HG02763 (cell line): ENCODE measurements around the gene LRRK2.
"Not testable (repeated sequence)": the region's sequence is repeated elsewhere in the genome, so short reads cannot be mapped to it uniquely, and the experiment has no call there.

ENCODE experiments used
- ATAC-seq: cut with Tn5 transposase; IDR thresholded peaks from one replicate; pipeline ENCODE4 v1.9.1; 2021; ENCODE audit warnings: mild to moderate bottlenecking, moderate library complexity; ENCODE audit not compliant: unreplicated experiment

LRRK2 gene

DNA sequence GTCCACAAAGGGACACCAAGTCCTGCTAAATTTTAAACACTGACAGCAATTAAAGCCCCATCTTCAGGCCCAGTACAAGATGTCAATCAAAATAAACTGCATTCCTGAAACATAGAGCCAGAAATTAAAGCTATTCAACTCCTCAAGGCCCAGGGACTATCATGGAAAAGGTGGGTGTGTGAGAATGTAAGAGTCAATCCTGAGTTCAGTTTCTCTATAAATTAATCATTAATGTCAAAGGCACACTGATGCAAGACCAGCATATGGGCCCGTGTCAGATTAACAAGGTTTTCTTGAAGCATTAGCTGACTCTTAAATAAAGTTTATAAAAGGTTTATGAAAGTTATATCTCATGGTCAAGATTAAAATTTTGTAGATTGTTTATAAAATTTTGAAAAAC, 13.6 kb upstream of the LRRK2 start:
- ATAC-seq = not testable (repeated sequence)

- ATAC-seq = no peak
Measured at GRCh38 chr12:40212566-40212965, 12.2 kb upstream of the LRRK2 start.

DNA sequence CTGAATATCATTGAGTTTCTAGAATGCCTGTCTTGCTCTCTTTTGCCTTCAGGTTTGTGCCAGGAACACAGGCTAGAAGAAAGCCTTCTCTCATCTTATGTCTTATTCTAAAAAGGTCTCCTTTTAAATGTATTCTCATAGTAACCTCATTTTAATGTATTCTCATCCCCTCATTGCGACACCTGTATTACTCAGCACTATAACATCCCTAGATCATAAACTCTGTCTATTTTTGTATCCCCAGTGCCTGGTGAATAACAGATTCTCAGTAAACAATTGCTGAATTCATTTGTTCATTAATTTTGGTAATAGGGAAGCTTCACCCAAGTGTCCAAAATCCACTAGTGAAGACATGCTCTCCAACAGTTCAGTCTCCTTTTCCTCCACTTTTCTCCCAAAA, 8.8 kb upstream of the LRRK2 start:
- ATAC-seq = no peak

DNA sequence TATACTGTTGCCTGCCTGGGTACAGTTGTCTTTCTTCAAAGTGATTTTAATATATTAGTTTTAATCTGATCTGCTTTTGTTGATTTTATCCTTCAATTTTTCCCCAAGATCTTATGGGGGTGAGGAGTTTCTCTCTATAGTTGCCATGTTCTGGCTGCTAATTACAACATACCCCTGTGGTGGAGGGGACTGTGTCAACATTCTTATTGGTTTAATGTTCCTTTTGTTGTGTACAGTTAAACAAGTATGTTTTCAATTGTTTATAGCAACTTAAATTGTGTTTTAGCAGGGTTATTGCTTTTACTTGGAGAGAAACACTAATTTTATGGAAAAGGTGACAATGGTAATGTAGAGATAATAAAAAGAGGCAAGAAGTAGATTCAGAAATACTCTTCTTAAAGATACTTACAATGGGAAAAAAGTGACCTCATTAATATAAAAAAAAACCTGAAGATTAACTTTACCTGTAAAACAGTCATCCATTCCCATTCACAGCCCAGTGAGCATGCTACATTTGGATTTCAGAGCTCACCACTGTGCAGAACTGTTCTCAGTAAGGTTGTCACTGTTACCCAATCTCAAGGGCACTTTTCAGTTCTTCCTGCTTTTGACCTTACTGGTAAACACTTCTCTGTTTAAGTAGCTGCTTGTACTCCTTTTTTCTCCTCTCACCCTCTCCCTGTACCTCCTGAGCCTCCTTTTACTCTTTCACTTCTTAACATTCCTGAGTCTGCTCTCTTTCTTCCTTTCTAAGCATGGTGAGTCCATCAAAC, 8.1 kb upstream of the LRRK2 start:
- no peak for ATAC-seq

DNA sequence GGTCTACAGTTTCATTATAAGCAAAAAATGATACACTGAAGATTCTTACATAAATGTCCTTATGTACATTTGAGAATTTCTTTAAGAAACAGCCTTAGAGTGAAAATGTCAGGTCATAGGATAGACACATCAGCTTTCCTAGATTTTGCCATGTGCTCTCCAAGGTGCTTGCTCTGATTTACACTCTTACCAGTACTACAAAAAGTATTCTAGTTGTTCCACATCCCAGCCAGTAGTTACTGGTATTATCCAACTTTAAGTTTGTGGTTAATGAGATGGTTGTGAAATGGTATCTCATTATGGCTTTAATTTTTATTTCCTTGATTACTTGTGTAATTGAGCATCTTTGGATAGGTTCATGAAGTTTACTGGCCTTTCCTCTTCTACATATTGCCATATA, 5.0 kb upstream of the LRRK2 start:
- ATAC-seq = no peak

GRCh38 chr12:40222247-40222646, 2.5 kb upstream of the LRRK2 start:
- ATAC-seq = no peak

- no peak for ATAC-seq
Measured at GRCh38 chr12:40223646-40224045, 1.2 kb upstream of the LRRK2 start.

GRCh38 chr12:40225337-40225983, 663 bp downstream of the LRRK2 start:
- ATAC-seq = no peak

DNA sequence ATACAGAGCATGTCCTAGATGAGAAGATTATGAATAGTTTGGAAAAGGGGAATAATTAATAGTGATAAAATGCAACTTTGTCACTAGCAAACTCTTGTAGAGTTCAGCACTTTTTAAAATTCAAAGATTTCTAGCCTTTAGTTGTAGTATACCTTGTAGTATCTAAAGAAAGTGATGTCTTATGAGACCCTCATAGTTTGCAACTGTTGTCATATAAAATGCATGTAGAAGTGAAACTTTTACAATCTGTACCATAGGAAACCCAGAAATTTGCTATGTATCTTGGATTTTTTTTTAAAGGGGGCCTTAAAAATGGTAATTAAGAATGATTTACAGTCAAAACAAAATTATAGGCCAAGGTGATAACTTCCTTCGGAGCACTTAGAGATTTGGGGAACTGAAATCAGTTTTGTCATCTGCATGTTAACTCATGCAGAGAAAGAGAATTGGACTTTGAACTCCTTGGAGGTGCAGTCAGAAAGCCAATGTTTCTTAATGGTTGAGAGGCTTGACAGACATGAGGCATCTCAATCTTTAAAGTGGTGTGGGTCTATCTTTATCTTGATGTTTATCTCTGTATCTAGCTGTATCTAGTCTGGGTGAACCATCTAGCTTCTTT, 1.3 kb downstream of the LRRK2 start:
- peak; percentile 44 for ATAC-seq

DNA sequence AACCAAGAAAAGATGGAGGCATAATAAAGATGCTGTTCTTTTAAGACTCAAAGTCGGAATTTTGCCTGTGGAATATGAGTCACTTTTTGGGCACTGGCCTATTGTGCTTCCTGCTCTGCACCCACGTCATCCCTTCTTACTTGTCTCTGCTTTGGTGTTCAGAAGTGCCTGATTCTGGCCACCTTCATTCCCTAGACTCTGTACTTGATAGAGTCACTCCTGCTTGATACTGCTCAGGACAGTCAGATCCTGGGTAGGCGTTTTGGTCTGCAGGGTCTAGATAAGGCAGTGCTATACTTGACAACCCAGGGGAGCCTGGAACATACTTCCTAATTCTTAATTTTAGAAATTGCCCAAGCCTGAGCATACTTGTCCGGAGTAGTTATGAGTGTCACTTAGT, 1.9 kb downstream of the LRRK2 start:
- ATAC-seq = peak; percentile 20

DNA sequence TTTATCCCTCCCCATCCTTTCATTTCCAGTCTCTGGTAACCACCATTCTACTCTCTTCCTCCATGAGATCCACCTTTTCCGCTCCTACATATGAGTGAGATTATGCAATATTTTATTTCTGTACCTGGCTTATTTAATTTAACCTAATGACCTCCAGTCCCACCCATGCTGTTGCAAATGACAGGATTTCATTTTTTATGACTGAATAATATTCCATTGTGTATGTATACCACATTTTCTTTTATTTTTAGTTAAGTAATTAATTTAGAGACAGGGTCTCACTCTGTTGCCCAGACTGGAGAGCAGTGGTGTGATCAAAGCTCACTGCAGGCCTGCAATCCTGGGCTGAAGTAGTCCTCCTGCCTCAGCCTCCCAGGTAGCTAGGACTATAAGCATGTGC, 2.6 kb downstream of the LRRK2 start:
- ATAC-seq = no peak

- ATAC-seq = no peak
Measured at GRCh38 chr12:40228727-40229126, 3.9 kb downstream of the LRRK2 start.

DNA sequence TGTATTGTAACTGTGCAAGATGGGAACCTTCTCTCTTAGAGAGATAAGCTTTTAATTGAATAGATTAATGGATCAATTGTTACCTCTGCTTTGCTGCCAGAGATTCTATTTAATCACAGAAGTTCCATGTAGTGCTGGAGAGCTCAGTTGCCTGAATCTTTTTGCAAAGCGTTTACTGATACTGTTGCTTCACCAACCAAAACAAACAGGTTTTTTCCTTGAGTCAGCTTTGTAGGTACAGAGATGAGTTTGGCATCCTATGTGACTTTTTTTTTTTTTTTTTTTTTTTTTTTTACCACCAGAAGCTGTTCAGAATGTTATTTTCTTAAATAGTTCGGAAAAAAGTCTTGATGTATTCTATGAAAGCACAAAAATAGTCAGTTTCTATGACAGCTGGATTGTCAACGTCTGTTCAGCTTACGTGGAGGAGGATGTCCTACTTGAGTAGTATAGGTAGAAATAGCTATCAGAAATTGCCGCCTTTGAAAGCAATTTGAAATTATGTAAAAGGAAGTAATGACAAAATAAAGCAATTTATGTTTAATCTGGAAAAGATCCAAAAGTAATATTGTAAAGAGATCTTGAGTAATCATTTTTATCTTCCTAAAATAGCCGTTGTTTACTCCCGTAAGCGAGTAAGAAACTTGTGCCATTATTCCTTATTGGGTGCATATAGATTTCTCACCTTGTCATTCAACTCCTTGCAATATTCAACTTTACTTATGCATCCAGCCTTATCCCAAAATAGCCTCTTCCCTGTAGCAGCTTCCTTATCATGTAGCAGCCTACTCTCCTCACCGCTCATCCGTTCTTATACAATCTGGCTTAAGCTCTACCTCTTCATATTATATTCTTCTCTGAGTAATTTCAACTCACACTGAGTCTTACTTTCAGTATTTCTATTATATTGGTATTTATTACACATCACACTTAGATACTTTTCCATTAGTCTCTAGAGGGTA, 5.2 kb downstream of the LRRK2 start:
- no peak for ATAC-seq

DNA sequence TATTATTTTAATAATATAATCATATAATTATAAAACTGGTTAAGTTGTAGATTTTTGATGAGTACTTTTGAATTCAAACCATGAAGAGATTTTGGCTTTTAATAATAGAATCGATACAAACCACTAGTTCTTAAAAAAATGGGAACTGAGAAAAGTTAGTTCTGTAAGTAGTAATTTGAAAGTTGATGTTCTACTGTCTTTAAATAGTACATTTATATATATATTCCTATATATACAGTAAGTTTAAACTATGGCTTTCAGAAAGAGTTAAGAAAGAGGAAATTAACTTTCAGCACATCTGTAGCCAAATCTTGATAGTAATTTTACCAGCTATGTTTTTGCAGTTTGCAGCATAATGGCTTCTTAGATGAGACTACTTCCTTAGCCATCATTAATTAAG, 7.8 kb downstream of the LRRK2 start:
- ATAC-seq = no peak

GRCh38 chr12:40233741-40234367, 9.1 kb downstream of the LRRK2 start:
- ATAC-seq = no peak

DNA sequence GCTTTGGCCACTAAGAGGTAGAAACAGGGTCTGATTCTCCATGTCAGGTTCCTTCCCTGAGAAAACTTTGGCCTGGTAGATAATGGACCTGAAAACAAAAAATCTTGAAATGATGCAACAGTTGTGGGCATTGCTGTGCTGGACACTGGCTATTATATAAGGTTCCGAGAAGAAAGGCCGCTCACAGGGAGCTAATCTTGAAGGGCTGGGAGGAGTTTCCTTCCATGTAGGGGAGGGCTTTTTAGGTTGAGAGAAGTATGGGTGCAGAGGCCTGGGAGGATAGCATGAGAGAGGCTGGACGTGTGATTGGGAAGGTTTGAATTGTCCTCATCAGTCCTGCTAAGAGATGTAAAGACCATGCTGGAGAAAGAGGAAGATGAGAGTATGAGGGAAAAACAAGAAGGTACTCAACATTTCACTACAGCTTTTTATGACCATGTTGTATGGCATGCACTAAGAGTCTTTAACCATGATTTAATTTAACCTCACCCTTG, 11.6 kb downstream of the LRRK2 start:
- no peak for ATAC-seq

GRCh38 chr12:40238266-40238902, 13.6 kb downstream of the LRRK2 start:
- ATAC-seq = no peak

- no peak for ATAC-seq
Measured at GRCh38 chr12:40238979-40239378, 14.2 kb downstream of the LRRK2 start.

GRCh38 chr12:40240779-40241178, 16.0 kb downstream of the LRRK2 start:
- no peak for ATAC-seq

DNA sequence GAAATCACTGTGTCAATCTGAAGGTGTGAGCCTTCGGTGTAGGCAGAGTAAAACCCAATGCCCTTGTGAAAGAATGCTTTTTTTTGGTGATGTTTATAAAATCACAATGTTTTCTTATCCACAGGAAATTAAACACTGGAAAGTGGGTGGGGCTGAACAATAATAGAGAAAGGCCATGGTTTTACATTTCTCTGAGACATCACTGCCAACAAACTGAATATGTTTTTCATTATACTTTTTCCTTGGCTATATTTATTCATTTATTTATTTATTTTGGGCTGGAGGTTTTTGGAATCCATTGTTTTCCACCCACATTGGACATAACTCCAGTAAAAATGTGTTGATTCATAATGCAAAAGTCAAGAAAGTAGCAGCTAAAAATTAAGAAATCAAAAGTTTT, 16.9 kb downstream of the LRRK2 start:
- no peak for ATAC-seq
